GM19324 (cell line): ENCODE results near the gene ORC2.

ENCODE experiments used
- ATAC-seq: cut with Tn5 transposase; IDR thresholded peaks from one replicate; pipeline ENCODE4 v1.9.1; 2021; ENCODE audit warnings: mild to moderate bottlenecking, moderate library complexity; ENCODE audit not compliant: unreplicated experiment, low FRiP score

ORC2 gene

GRCh38 chr2:200862532-200863000 lies 100.9 kb downstream of the ORC2 start:
- ATAC-seq, result no peak

- ATAC-seq, result no peak
These were observed 101.8 kb downstream of the ORC2 start for GRCh38 chr2:200861617-200862155.

GRCh38 chr2:200860092-200860795 lies 103.2 kb downstream of the ORC2 start:
- ATAC-seq, result no peak
